Small intestine (tissue), 7 donors: ENCODE results near the gene CUTC. TPM values are rescaled to one million over a fixed set of nuclear protein-coding genes. Genes with fewer than 3 reads are reported as not detected.
A peak's percentile ranks its signal among the peaks of the same experiment; 100 is the strongest.
"Not testable (repeated sequence)": the region's sequence is repeated elsewhere in the genome, so short reads cannot be mapped to it uniquely, and the experiment has no call there.

Experiments
- DNase-seq, 2 donors: peaks; one replicate each; pipeline versions ENCODE4 v3.0.0 to v3.0.0-alpha.2; 2013
- FAIRE-seq: peaks from 2 replicates; lab custom pipeline; 2012; peaks lifted over from hg19 to GRCh38; lab: Jason Lieb, UNC
- H3K27ac ChIP-seq, 3 donors: one replicate each; pipeline ENCODE4 v1.5.1; 2013; ENCODE audit warnings: low read length in 2 of 3, mild to moderate bottlenecking in 2 of 3, control low read depth in 1 of 3, inconsistent platforms in 1 of 3, low read depth in 1 of 3, moderate library complexity in 1 of 3
- H3K27me3 ChIP-seq, 3 donors: one replicate each; pipeline ENCODE4 v1.6.1; 2013; ENCODE audit warnings: low read length in 3 of 3, inconsistent platforms in 1 of 3; ENCODE audit not compliant: control insufficient read depth in 3 of 3, insufficient read depth in 3 of 3
- H3K36me3 ChIP-seq, 3 donors: one replicate each; pipeline ENCODE4 v1.6.1; 2013; ENCODE audit warnings: low read length in 3 of 3, inconsistent platforms in 1 of 3, low read depth in 1 of 3, mild to moderate bottlenecking in 1 of 3, moderate library complexity in 1 of 3; ENCODE audit not compliant: control insufficient read depth in 3 of 3, insufficient read depth in 2 of 3
- H3K4me1 ChIP-seq, 3 donors: one replicate each; pipeline ENCODE4 v1.6.1; 2013; ENCODE audit warnings: low read length in 2 of 3, inconsistent platforms in 1 of 3, low read depth in 1 of 3, mild to moderate bottlenecking in 1 of 3, moderate library complexity in 1 of 3; ENCODE audit not compliant: control insufficient read depth in 3 of 3, insufficient read depth in 2 of 3
- H3K4me3 ChIP-seq, 3 donors: one replicate each; pipeline ENCODE4 v1.5.1; 2013; ENCODE audit warnings: low read length in 3 of 3, control low read depth in 1 of 3, inconsistent platforms in 1 of 3, low read depth in 1 of 3, mild to moderate bottlenecking in 1 of 3, moderate library complexity in 1 of 3
- H3K9me3 ChIP-seq, 2 donors: one replicate each; pipeline ENCODE4 v1.6.1; 2013; ENCODE audit warnings: low read depth in 1 of 2, low read length in 1 of 2; ENCODE audit not compliant: control insufficient read depth in 2 of 2, insufficient read depth in 1 of 2
- WGBS, 3 donors: extraction: QIAGEN DNeasy Blood & Tissue Kit; methylation state at CpG; one replicate each; pipeline ENCODE4 v1.1.7; 2013; 5-methylcytosine and 5-hydroxymethylcytosine counted together
- polyA plus RNA-seq, 4 donors: library from polyadenylated mRNA; stranded (reverse) in 3 of 4; unstranded in 1 of 4; fragments of 200-250 nt in 3 of 4; fragments of 120-200 nt in 1 of 4; gene quantifications; one replicate each; pipeline versions ENCODE4 v1.2.1 to v1.2.3, GENCODE V29; 2013
- donor health status: healthy with polysubstance abuse.
- donor health status: control.
- donor health status: control.
- donor health status: Bipolar disorder and iron deficiency.
- donor health status: healthy.

CUTC gene
- polyA plus RNA-seq, 4 donors, result 21.1 to 24.3 (median 21.6) TPM

DNA sequence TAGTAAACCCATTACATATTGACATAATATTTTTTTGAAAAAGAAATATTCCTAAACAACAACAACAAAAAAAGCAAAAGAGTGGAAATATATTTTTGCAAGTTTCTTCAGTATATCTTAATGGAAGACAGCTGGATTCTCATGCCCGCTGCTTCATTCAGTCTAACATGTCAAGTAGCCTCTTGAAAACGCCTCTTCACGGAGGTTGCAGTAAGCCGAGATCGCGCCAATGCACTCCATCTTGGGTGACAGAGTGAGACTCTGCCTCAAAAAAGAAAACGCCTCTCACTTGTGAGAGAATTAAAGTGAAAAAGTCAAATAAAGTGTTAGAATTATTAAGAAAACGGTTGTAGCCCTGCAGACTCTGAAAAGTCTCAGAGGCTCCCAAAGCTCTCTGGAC is 1.3 kb downstream of the CUTC start:
- FAIRE-seq, result no peak
- Histone ChIP-seq H3K27ac (no peak overlapping the region), H3K4me1 (peaks cover 0 to 12% (median 1%) of the 10 kb centered on the region in 3 donors), H3K4me3 (peak overlapping the region in 2 of 3 donors; percentile 2 to 5), H3K27me3 (no peaks in the 10 kb centered on the region), H3K9me3 (no peaks in the 10 kb centered on the region), H3K36me3 (peaks cover 4 to 11% (median 5%) of the 10 kb centered on the region in 3 donors)
- peak in 1 of 2 donors; percentile 14 for DNase-seq
- WGBS, 3 donors, result 65 to 66% (median 66%) methylated on average over 8 of the region's 8 CpGs

DNA sequence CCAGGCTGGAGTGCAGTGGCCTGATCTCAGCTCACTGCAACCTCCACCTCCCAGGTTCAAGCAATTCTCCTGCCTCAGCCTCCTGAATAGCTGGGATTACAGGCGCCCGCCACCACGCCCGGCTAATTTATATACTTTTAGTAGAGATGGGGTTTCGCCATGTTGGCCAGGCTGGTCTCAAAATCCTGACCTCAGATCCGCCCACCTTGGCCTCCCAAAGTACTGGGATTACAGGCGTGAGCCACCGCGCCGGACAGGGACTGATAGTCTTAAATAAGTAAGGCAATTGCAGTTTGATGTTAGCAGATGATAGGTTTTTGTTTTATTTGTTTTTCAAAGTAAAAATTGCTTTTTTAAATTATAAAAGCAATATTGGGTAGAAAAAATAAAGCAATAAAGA is 2.1 kb downstream of the CUTC start:
- WGBS, 3 donors, result 92 to 96% (median 96%) methylated on average over 10 of the region's 10 CpGs
- not testable (repeated sequence) for FAIRE-seq, DNase-seq, H3K27me3 ChIP-seq, H3K4me3 ChIP-seq, H3K36me3 ChIP-seq, H3K27ac ChIP-seq, H3K9me3 ChIP-seq
- peaks cover 0 to 12% (median 1%) of the 10 kb centered on the region in 3 donors for H3K4me1 ChIP-seq

DNA sequence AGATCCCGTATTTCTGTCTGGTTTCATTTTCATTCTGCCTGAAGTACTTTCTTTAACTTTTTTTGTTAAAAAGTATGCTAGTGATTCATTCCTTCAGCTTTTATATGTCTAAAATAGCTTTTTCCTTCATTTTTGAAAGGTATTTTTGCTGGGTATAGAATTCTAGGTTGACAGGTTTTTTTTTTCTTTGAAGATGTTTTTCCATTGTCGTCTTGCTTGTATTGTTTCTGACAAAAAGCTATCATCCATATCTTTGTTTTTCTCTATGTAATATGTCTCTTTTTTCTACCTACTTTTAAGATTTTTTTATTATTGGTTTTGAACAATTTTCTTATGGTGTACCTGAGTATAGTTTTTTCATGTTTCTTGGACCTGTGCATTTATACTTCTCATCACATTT is 8.2 kb downstream of the CUTC start:
- H3K27ac ChIP-seq, result no peak overlapping the region
- no peak for DNase-seq
- H3K9me3 ChIP-seq, result peaks cover 0 to 6% of the 10 kb centered on the region in 2 donors
- 97 to 99% (median 97%) methylated on average over 2 of the region's 2 CpGs for WGBS, 3 donors
- H3K27me3 ChIP-seq, result no peaks in the 10 kb centered on the region
- no peak for FAIRE-seq
- H3K4me3 ChIP-seq, result no peak overlapping the region
- no peaks in the 10 kb centered on the region for H3K4me1 ChIP-seq
- H3K36me3 ChIP-seq, result peaks cover 8 to 18% (median 17%) of the 10 kb centered on the region in 3 donors

DNA sequence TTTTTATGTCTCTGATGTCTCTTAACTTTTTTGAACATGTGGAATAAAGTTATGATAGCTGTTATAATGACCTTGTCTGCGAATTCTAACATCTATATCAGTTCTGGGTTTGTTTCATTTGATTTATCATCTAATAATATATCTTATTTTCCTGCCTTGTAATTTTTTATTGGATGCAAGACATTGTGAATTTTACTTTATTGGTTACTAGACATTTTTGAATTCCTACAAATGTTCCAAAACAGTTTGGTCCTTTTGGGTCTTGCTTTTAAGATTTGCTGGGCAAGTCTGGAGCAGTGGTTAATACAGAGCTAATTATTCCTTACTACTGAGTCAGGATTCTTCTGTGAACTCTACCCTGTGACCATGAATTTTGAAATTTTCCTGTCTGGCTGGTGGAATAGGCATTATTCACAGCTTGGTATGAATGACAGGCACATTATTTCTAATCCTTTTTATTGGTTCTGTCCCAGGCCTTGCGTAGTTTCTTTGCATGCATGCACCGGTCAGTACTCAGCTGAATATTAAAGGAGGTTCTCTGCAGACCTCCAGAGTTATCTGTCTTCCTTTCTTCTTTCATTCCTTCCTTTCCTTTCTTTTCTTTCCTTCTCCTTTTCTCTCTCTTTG is 9.0 kb downstream of the CUTC start:
- H3K27ac ChIP-seq, result no peak overlapping the region
- DNase-seq (no peak), FAIRE-seq (no peak)
- H3K9me3 ChIP-seq, result peaks cover 0 to 6% of the 10 kb centered on the region in 2 donors
- no peak overlapping the region for H3K4me3 ChIP-seq
- 96 to 99% (median 98%) methylated on average over 3 of the region's 3 CpGs for WGBS, 3 donors
- H3K4me1 ChIP-seq, result no peaks in the 10 kb centered on the region
- no peaks in the 10 kb centered on the region for H3K27me3 ChIP-seq
- peaks cover 9 to 22% (median 18%) of the 10 kb centered on the region in 3 donors for H3K36me3 ChIP-seq

DNA sequence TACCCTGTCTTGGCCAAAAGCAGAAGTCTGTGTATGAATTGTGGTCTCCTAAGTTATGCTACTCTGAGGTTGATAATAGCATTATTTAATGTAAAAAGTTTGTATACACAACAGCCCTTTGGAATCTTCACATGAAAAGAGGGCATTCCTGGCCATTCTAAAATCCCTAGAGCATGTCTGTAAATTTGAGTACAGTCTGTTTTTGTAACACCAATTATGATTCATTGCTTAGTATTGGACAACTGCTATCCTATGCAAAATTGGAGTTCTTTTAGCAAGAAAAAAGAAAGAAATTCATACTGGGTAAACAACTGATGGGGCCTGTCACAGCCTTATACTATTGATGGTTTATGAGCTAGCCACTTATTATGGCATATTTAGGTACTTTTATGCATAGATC is 10.2 kb downstream of the CUTC start:
- no peak overlapping the region for H3K4me3 ChIP-seq
- peaks cover 0 to 6% of the 10 kb centered on the region in 2 donors for H3K9me3 ChIP-seq
- H3K27ac ChIP-seq, result no peak overlapping the region
- no peaks in the 10 kb centered on the region for H3K4me1 ChIP-seq
- H3K27me3 ChIP-seq, result no peaks in the 10 kb centered on the region
- DNase-seq, result no peak
- H3K36me3 ChIP-seq, result peaks cover 13 to 25% (median 21%) of the 10 kb centered on the region in 3 donors
- no peak for FAIRE-seq

DNA sequence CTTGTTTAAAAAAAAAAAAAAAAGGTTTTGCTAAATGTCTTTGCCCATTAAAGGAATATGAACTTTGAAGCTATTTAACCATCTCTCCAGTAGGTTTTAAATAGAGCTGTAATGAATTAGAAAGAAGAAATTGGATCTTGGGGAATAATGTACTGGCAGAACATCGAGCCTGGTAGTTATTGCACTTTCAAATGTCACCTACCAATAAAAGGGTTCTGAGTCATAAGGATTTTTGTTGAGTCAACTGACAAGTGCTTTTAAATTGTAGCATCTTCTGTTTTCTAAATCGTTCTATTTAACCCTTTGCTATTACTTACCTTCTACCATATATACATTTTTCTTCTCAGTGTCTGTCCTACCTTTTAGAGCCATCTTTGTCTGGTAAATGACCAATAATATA is 10.7 kb downstream of the CUTC start:
- Histone ChIP-seq H3K36me3 (peaks cover 13 to 27% (median 21%) of the 10 kb centered on the region in 3 donors), H3K4me1 (no peaks in the 10 kb centered on the region), H3K27me3 (no peaks in the 10 kb centered on the region), H3K27ac (no peak overlapping the region), H3K4me3 (no peak overlapping the region), H3K9me3 (peaks cover 0 to 6% of the 10 kb centered on the region in 2 donors)
- FAIRE-seq, result no peak
- DNase-seq, result no peak
- 69 to 73% (median 73%) methylated on average over 2 of the region's 2 CpGs for WGBS, 3 donors

DNA sequence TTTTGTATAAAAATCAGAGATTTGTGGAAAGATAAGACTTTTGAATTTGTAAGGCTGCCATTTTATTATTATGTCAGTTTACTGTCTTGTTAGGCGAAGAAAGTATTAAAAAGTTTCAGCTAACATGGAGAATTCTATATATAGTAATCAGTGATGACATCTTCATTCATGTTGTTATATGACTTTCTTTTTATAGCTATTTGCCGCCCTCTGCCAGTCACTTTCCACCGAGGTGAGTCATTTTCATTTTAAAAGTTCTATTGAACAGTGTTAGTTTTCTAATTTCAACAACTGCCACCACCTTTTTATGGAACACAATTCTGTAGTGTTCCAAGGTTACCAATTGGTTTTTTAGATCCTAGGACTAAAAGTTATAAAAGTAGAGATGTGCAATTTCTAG is 11.8 kb downstream of the CUTC start:
- H3K36me3 ChIP-seq, result peaks cover 13 to 28% (median 27%) of the 10 kb centered on the region in 3 donors
- 78 to 83% (median 82%) methylated on average over 3 of the region's 3 CpGs for WGBS, 3 donors
- no peaks in the 10 kb centered on the region for H3K4me1 ChIP-seq
- no peak overlapping the region for H3K4me3 ChIP-seq
- no peaks in the 10 kb centered on the region for H3K27me3 ChIP-seq
- FAIRE-seq (no peak), DNase-seq (no peak)
- peaks cover 0 to 6% of the 10 kb centered on the region in 2 donors for H3K9me3 ChIP-seq
- H3K27ac ChIP-seq, result no peak overlapping the region

DNA sequence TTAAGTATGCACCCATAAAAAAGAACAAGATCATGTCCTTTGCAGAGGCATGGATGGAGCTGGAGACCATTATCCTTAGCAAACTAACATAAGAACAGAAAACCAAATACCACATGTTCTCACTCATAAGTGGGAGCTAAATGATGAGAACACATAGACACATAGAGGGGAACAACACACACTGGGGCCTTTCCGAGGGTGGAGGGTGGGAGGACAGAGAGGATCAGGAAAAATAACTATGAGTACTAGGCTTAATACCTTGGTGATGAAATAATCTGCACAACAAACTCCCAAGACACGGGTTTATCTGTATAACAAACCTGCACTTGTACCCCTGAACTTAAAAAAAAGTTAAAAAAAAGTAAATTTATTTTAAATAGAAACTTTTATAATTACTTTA is 14.1 kb downstream of the CUTC start:
- DNase-seq, H3K27ac ChIP-seq, H3K4me3 ChIP-seq, H3K4me1 ChIP-seq, H3K27me3 ChIP-seq, H3K9me3 ChIP-seq, FAIRE-seq: not testable (repeated sequence)
- H3K36me3 ChIP-seq, result peaks cover 13 to 27% (median 24%) of the 10 kb centered on the region in 3 donors
- 91 to 94% (median 91%) methylated on average over 2 of the region's 2 CpGs for WGBS, 3 donors
